DLD1 (cell line): ENCODE measurements around the gene NADSYN1.
"Not testable (repeated sequence)": the region's sequence is repeated elsewhere in the genome, so short reads cannot be mapped to it uniquely, and the experiment has no call there.

Experiments used
- in situ Hi-C: cut with HindIII; loops from 2 replicates; pipeline ENCODE4 v1.10.0; 2017; ENCODE audit warnings: low sequenced_read_pairs

The NADSYN1 gene

GRCh38 chr11:71518506-71519471, 65.8 kb downstream of the NADSYN1 start:
- in situ Hi-C loops = no loop called here

- in situ Hi-C loops = no loop called here
These were observed 66.5 kb downstream of the NADSYN1 start for GRCh38 chr11:71519546-71519945.

- in situ Hi-C loops = no loop called here
These were observed 72.4 kb downstream of the NADSYN1 start for GRCh38 chr11:71525188-71525937.

GRCh38 chr11:71525938-71526495, 73.0 kb downstream of the NADSYN1 start:
- in situ Hi-C loops = no loop called here

- in situ Hi-C loops = not testable (repeated sequence)
These were observed 74.0 kb downstream of the NADSYN1 start, which contains the start of gene KRTAP5-7 for GRCh38 chr11:71526796-71527575. KRTAP5-7 (plus strand) TSS chr11:71527267; CDS start chr11:71527301, 34 bp downstream.

- in situ Hi-C loops = no loop called here
These were observed 74.7 kb downstream of the NADSYN1 start for GRCh38 chr11:71527576-71528210.

GRCh38 chr11:71530602-71531001, 77.6 kb downstream of the NADSYN1 start:
- in situ Hi-C loops = no loop called here

GRCh38 chr11:71532036-71532610, 79.1 kb downstream of the NADSYN1 start:
- in situ Hi-C loops = no loop called here

GRCh38 chr11:71534711-71535608, 82.0 kb downstream of the NADSYN1 start:
- in situ Hi-C loops = not testable (repeated sequence)

GRCh38 chr11:71535825-71536224, 82.8 kb downstream of the NADSYN1 start:
- in situ Hi-C loops = no loop called here

GRCh38 chr11:71537537-71537936, 84.5 kb downstream of the NADSYN1 start:
- in situ Hi-C loops = no loop called here

GRCh38 chr11:71537977-71538665, 85.1 kb downstream of the NADSYN1 start, which contains the start of gene KRTAP5-8:
KRTAP5-8 (plus strand) TSS chr11:71538025; CDS start chr11:71538056, 31 bp downstream.
- in situ Hi-C loops = not testable (repeated sequence)

GRCh38 chr11:71538666-71538990, 85.6 kb downstream of the NADSYN1 start:
- in situ Hi-C loops = no loop called here

- in situ Hi-C loops = no loop called here
These were observed 86.0 kb downstream of the NADSYN1 start for GRCh38 chr11:71539017-71539416.

- in situ Hi-C loops = not testable (repeated sequence)
These were observed 87.0 kb downstream of the NADSYN1 start for GRCh38 chr11:71539971-71540370.

GRCh38 chr11:71540521-71541304, 87.7 kb downstream of the NADSYN1 start:
- in situ Hi-C loops = not testable (repeated sequence)

- in situ Hi-C loops = no loop called here
These were observed 89.4 kb downstream of the NADSYN1 start for GRCh38 chr11:71542382-71542781.
